ENCODE measurements around the gene MTERF4.
A peak's percentile ranks its signal among the peaks of the same experiment; 100 is the strongest.

The MTERF4 gene

GRCh38 chr2:241070361-241070760 is 31.7 kb downstream of the MTERF4 start:
- no peak for DNase-seq (ENCODE audit: low read depth in 2 of 2, low spot score in 1 of 2)

- DNase-seq (ENCODE audit: low read depth in 2 of 2, low spot score in 1 of 2), result no peak
These were observed 32.2 kb downstream of the MTERF4 start for GRCh38 chr2:241069821-241070281.

GRCh38 chr2:241068942-241069810 is 32.9 kb downstream of the MTERF4 start:
- DNase-seq (ENCODE audit: low read depth in 2 of 2, low spot score in 1 of 2), result no peak

- DNase-seq (ENCODE audit: low read depth in 2 of 2, low spot score in 1 of 2), result no peak
These were observed 33.7 kb downstream of the MTERF4 start for GRCh38 chr2:241068136-241068941.

GRCh38 chr2:241067501-241068135 is 34.5 kb downstream of the MTERF4 start:
- DNase-seq (ENCODE audit: low read depth in 2 of 2, low spot score in 1 of 2), result no peak

- no peak for DNase-seq (ENCODE audit: low read depth in 2 of 2, low spot score in 1 of 2)
These were observed 35.2 kb downstream of the MTERF4 start for GRCh38 chr2:241066893-241067341.

GRCh38 chr2:241066171-241066892 is 35.8 kb downstream of the MTERF4 start:
- DNase-seq (ENCODE audit: low read depth in 2 of 2, low spot score in 1 of 2), result no peak

- DNase-seq (ENCODE audit: low read depth in 2 of 2, low spot score in 1 of 2), result no peak
These were observed 36.7 kb downstream of the MTERF4 start for GRCh38 chr2:241065355-241065803.

GRCh38 chr2:241064802-241065354 is 37.2 kb downstream of the MTERF4 start:
- no peak for DNase-seq (ENCODE audit: low read depth in 2 of 2, low spot score in 1 of 2)

GRCh38 chr2:241064008-241064801 is 37.9 kb downstream of the MTERF4 start:
- DNase-seq (ENCODE audit: low read depth in 2 of 2, low spot score in 1 of 2), result peak in 1 of 2 donors; percentile 20

- DNase-seq (ENCODE audit: low read depth in 2 of 2, low spot score in 1 of 2), result no peak
These were observed 38.5 kb downstream of the MTERF4 start for GRCh38 chr2:241063587-241063986.

- DNase-seq (ENCODE audit: low read depth in 2 of 2, low spot score in 1 of 2), result no peak
These were observed 39.0 kb downstream of the MTERF4 start for GRCh38 chr2:241063093-241063551.

GRCh38 chr2:241062389-241063092 is 39.5 kb downstream of the MTERF4 start:
- no peak for DNase-seq (ENCODE audit: low read depth in 2 of 2, low spot score in 1 of 2)

GRCh38 chr2:241061275-241061674 is 40.8 kb downstream of the MTERF4 start:
- no peak for DNase-seq (ENCODE audit: low read depth in 2 of 2, low spot score in 1 of 2)

- DNase-seq (ENCODE audit: low read depth in 2 of 2, low spot score in 1 of 2), result no peak
These were observed 48.4 kb downstream of the MTERF4 start for GRCh38 chr2:241053576-241054251.

GRCh38 chr2:241052677-241053360 is 49.3 kb downstream of the MTERF4 start:
- DNase-seq (ENCODE audit: low read depth in 2 of 2, low spot score in 1 of 2), result no peak

GRCh38 chr2:241051578-241052487 is 50.3 kb downstream of the MTERF4 start:
- no peak for DNase-seq (ENCODE audit: low read depth in 2 of 2, low spot score in 1 of 2)
